HL-60/S4 treated with phorbol 12-myristate 13-acetate at 8.2 ng/mL for 4 days and 3 days (cell line): ENCODE measurements around the gene EGLN1.

Experiments
- in situ Hi-C: fragments of 300-500 bp; cut with MboI; formaldehyde crosslinking; loops from 2 replicates; pipeline ENCODE4 v1.15.0; 2022; ENCODE audit warnings: low sequenced_read_pairs

The EGLN1 gene

DNA sequence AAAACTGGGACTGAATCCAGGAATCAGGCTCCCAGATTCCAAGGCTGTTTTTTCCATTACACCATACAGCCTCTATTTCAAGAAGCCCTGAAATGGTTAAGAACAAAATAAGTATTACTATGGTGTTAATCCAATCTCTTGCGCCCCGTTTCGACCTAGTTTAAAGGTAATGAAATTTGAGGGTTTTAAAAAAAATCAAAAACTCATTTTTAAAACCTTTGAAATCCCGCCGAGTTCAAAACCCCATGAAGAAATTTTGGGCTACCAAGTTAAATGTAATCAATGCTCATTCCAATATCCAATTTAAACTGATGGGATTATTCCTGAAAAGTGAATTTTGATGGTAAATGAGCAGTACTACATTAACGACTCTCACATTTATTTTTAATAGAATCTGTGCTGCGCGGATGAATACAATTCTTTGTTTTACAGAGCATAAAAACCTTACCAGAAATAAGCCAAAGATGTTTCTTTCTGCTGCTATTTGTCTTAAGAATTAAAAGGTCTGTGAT is 767 bp upstream of the EGLN1 start:
- in situ Hi-C loops: no loop called here

DNA sequence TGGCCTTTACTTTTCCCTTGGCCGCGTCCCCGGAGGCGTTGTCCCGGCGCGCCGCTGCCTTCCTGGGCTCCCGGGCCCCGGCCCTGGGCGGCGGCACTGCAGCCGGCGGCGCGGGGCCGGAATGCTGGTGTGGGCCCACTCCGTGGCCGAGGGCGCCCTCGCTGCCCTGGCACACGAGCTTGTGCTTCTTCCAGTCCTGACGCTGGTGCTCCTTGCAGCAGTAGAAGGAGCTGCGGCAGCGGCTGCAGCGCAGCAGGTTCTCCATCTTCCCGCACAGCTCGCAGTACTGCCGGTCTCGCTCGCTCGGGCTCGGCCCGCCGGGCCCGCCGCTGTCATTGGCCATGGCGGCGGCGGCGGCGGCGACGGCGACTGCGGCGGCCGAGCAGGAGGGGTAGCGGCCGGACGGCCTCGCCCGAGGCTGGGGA is 529 bp downstream of the EGLN1 start:
- in situ Hi-C loops: no loop called here

DNA sequence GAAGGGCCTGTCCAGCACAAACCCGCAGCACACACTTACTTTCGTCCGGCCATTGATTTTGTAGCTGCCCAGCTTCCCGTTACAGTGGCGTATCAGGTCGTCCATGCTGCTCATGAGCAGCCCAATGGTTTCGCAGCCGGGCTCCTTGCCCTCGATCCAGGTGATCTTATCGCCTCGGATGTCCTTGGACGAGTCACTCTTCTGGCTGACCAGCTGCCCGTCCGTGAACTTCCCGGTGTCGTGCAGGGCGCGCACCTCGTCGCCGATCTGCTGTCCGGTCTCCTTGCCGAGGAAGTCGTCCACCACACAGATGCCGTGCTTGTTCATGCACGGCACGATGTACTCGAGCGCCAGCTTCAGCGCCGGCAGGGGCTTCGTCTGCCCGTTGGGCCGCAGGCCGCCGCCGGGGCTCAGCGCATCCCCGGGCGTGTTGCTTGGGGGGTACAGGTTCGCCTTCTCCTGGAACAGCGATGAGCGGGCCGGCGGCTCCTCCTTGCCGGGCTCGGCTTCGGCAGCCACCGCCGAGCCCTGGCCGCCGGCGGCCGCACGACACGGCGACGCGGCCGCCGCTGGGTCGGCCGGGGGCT is 1.0 kb downstream of the EGLN1 start:
- in situ Hi-C loops: no loop called here

DNA sequence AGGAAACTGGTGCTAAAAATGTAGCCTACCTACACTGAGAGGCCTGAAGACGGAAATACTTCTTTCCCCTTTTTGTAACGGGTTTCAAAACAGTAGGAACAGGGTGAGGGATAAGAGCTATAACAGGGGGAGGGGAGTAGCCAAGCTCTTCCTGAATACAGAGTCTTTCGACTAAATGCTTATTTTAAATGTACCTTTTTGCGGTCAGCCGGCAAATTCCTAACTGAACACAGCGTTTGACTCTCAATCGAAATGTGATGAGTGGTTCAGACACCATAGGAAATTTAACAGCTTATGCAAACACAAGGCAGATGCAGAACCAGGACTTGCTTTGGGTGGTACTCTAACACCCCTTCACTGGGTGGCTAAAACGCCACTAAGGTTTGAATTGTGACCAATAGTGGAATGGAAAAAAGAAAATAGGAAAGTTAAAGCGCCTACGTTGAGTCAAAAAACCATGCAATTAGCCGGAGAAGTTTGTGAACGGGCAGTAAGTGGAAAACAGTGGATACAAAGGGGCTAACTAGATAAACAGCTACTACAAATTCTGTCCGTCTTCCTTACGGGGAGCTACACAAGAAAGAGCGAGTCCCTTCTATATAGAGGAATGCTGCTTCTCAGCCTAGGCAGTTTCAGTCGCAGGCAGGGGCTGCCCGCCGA is 1.7 kb downstream of the EGLN1 start:
- in situ Hi-C loops: no loop called here

DNA sequence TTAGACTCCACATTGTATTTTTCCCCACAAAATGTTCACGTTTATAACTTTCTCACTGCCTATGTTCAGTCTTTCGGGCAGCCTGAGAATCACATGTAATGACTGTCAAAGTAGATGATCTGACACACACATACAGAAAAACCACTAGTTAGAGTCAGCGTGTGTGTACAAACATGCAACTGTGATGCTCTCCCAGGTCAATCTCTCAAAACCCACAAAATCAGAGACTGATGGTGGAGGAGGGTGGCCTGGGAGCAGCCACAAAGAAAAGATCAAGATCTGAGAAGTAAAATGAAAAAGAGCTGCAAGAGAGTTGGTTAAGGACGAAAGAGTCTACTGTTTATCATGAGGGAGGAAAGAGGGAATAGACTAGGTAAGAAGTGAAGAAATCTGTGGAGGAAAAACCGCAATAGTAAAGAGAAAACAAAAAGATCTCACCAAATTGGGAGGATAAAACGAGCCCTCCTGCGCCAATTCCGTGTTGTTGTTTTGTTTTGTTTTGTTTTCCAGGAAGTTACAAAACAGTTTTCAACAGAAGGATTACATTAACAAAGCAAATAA is 2.3 kb downstream of the EGLN1 start:
- in situ Hi-C loops: no loop called here

DNA sequence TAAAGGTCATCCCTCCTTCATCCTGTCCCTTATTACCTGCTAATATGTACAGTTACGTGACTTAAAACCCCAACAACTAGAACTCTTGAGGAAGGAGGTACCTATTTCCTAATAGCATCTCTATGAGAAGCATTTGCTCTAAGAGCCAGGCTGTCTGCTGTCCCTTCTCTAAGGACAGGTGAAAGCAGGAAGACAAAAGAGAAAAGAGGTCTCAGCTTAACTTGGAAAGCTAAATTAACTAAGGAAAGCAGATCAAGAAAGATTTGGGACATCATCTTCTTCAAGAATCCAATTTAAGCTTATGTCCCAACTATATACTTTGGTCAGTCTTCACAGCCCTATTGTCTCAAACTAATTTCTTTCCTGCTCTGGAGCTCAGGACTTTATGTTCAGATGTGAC is 2.9 kb downstream of the EGLN1 start:
- in situ Hi-C loops: no loop called here

DNA sequence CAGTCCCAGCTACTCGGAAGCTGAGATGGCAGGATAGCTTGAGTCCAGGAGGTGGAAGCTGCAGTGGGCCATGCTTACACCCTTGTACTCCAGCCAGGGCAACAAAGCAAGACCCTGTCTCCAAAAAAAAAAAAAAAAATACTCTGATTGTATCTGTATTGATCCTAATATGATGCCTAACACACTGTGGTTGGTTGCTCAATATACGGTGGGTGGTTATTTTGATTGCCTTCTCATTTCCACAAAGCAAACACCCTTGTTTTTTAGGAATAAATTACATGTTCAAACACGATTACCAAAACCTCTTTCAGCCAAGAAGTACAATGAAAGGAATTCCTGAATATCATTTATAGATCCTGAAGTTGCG is 3.4 kb downstream of the EGLN1 start:
- in situ Hi-C loops: no loop called here

DNA sequence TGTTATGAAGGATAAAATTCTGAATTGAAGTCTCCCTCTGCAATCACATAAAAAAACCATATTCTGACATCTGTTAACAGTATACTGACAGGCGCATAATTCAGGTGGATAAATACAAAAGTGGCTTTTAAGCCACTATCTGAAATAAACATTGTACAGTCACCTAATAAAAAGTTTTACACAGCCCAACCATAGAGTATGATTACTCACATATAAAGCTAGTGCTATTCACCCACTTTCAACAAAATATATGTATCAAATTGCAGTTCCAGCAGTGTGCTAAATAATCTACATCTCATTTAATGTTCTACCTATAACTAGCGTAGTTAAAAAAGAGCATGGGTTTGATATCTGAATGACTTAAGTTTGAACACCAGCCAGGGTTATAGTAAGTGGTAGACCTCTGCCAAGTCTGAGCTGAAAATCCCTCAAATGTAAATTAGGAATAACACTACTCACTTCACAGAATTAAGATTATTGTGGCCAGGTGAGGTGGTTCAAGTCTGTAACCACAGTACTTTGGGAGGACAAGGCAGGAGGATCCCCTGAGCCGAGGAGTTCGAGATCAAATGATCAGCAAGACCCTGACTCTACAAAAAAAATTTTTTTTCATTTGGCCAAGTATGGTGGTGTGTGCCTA is 3.9 kb downstream of the EGLN1 start:
- in situ Hi-C loops: no loop called here

DNA sequence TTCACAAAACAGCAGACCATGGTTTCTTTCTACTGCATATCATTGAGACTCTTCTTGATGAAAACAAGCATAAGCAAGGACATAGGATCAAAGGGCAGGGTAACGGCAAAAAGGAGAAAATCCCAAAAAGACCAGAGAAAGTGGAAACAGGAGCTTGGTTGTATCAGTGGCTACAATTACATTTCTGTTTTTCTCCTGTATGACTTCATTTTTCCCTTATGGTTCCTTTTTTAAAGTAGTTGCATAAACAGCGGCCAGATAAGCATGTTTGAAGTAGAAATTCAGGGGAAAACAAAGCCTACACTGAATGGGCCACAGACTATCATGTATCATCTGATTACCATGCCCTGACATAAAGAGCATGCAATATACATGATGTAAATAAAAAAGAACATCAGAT is 4.6 kb downstream of the EGLN1 start:
- in situ Hi-C loops: no loop called here

DNA sequence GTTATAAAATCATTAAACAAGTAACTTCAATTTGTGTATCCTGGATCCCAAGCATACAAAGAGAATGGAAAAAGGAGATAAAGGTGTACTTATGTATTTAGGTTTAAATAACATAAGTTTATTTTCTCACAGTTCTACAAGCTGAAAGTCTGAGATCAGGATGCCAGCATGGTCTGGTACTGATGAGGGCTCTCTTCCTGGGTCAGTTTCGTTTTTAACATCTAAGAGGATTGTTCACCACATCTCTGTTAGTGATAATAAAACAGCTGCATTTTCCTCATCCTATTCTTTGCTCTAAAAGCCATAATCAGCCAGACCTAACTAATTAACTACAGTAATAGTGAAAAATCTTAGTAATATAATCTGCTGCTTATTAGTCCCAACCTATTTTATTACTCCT is 5.2 kb downstream of the EGLN1 start:
- in situ Hi-C loops: no loop called here

DNA sequence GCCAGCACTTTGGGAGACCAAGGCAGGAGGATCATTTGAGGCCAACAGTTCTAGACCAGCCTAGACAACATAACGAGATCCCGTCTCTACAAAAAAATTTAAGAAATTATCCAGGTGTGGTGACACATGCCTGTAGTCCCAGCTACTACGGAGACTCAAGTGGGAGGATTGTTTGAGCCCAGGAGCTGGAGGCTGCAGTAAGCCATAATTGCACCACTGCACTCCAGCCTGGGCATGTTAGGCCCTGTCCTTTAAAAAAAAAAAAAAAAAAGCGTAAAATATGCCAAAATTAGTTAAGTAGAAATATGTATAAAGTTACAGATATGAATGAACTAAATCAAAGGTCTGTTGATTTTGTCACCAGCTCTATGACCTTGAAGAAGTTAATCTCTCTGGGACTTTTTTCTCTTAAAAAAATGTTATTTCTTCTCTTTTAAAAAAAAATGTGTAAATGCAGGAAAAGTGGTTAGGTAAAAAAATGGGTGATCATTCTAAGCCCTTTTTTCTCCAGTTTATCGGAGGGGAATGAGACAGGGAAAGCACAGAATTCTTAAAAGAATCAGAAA is 7.0 kb downstream of the EGLN1 start:
- in situ Hi-C loops: no loop called here

DNA sequence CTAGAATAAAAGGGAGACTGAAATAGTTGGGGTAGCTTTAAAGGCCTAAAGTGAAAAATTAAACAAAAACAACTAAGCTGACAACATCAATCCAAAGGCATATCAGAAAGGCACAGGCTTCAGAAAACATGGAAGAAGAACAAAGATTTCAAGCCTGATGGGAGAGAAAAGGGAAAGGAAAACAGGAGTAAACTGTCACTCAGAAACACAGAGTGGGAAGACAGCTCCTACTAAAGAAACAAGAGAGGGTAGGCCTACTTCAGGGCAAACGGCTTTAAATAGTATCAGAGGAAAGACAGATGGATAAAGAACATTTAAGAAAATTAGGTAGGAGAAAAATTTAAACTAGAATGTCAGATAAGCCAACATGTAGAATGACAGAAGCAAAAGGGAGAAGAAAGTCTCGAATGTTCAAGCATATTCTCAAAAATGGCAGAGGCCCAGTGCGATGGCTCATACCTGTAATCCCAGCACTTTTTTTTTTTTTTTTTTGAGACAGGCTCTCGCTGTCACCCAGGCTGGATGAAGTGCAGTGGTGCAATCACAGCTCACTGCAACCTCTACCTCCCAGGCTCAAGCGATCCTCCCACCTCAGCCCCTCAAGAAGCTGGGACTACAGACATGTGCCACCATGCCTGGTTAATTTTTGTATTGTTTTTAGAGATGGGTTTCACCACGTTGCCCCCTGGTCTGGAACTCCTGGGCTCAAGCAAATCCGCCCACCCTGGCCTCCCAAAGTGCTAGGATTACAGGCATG is 7.6 kb downstream of the EGLN1 start:
- in situ Hi-C loops: no loop called here

DNA sequence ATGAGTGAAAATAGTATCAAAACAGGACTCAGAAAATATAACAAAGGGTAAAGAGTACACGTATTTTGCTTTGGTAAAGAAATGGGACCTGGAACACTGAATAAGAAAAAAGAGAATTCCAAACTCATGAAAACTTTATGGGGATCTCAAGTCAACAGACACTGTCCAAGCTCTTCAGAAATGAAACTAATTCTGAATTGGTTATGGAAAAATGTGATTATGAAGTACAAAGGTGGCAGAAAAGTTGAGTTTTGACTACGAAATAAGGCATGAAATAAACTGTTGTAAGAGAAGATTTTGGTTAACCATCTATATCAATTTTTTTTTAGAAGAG is 8.4 kb downstream of the EGLN1 start:
- in situ Hi-C loops: no loop called here

DNA sequence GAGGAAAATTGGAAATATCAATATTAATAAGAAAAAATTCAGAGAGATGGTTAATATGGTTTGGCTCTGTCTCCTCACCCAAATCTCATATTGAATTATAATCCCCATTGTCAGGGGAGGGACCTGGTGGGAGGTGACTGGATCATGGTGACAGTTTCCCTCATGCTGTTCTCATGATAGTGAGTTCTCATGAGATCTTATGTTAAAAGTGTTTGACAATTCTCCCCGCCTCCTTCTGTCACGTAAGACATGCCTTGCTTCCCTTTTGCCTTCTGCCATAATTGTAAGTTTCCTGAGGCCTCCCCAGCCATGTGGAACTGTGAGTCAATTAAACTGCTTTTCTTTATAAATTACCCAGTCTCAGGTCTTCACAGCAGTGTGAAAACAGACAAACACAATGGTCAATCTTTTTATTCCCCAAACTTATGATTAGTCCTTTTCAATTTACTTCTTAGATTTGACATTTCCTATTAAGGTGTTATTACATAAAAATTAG is 11.0 kb downstream of the EGLN1 start:
- in situ Hi-C loops: no loop called here

DNA sequence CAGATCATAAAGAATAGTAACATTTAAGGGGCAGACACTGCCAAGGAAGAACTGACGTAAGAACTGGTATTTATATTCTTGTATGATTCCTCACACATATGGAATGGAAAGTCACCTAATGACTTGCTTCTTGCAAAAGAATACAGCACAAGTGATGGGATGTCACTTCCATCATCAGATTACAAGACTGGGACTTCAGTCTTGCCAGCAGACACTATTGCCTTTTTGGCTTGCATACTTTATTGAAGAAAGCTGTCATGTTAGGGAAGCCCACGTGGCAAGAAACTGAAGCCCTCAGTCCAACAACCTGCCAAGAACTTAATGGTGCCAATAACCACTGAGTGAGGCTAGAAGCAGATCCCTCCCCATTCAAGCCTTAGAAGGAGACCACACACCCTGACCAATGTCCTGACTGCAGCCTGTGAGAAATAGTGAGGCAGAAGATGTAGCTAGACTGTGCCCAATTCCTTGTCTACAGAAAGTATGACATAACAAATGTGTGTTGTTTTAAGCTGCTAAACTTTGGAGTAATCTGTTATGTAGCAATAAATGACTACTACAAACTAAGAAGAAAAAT is 12.0 kb downstream of the EGLN1 start:
- in situ Hi-C loops: no loop called here

DNA sequence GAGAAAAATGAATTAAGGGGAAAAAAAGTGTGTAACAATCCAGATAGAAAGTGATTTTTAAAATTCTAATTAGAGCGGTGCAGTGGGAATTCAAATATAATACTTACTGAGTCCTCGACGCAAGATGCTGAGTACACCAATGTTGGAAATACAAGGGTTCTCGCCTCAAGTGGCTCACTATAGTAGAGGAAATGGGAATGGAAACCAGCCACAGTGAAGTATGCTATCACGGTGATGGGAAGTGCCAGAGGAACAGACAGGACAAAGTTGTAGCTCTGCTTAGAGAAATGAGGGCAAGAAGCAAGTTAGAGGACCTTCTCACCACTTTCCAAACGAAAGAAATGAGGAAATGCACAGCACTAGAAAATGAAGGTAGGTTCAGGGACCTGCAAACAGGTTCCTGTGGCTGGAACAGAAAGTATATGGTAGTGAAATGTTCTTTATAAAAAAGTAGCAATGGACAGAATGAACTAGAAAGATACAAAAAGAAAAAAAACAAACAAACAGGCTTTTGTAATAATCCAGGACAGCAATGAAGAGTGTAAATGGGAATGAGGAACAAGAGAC is 13.5 kb downstream of the EGLN1 start:
- in situ Hi-C loops: no loop called here

DNA sequence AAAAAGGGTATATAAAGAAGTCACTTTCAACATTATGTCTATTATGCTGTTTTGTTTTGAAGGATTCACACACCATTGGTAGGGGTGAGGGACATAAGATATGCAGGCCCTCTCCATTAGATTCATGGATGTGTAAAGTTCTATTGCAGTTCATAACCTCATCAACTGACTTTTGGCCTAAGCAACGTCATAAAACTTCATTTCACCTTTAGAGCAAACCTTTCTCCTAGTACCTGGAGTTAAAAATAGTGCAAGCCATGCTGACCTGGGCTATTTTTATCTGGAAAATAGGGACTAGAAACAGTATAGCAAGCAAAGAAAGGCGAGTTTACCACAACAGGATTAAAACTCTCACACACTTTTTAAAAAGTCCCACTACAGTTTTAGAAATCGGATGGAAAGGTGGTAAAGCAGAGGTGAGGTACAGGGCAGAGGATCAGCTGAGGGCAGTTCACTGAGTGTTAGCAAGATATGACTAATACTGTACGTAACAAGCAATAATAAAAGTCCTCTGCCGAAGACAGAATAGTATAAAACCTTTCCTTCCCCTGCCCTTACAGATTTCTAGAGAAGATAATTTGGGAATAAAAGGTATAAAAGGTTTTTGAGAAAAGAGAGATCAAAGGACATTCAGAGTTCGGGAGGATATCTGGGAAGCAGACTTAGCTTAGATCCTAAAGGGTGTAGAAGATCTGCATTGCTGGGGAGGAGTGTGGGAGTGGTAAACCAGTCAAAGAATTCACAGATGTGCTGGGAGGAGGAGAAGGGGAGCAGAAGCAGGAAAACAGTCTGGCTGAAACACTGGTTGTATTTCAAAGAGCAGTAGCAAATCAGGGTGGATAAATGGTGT is 14.3 kb downstream of the EGLN1 start:
- in situ Hi-C loops: no loop called here

DNA sequence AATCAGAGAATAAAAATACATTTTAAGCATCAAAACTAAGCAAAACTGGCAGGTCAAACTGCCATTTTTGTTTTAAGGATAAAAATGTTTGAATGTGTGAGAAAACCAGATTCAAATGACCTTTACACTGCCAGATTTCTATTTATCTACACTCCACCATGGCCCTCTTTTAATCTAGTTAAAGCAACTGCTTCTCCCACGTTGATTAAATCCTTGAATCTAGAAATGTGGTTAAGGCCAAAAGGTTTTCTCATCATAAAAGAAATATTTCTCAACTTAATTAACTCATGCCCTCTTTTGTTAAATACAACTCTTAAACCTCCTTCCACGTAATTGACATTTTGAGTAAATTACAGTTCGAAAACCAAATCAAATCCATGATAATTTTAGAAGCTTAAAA is 15.0 kb downstream of the EGLN1 start:
- in situ Hi-C loops: no loop called here

DNA sequence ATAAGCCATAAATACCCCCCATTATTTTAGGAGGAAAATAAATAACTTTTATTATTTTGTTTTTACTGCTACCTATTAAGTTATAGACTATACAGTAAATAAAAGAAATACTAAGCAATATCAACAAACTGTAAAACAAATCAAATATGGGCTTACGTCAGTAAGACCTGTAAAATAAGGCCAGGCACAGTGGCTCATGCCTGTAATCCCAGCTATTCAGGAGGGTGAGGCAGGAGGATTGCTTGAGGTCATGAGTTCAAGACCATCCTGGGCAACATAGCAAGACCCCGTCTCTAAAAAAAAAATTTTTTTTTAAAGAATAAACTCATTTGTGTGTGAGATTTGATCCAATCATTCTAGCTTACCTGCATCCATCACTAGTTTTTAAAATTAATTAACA is 17.8 kb downstream of the EGLN1 start:
- in situ Hi-C loops: no loop called here
